SK-N-SH (cell line): ENCODE measurements around the gene MAP1LC3C.

ENCODE experiments used
- NFIC ChIP-seq: IDR thresholded peaks from 2 replicates; pipeline ENCODE4 v1.4.0; 2012; ENCODE audit warnings: borderline replicate concordance
- PBX3 ChIP-seq: IDR thresholded peaks from 2 replicates; pipeline ENCODE4; 2012
- TF ChIP-seq, protein P1 (sequence below): fragments of 200-600 bp; sonication (generic); IDR thresholded peaks from 2 replicates; pipeline ENCODE4 v1.6.1; 2017; ENCODE audit warnings: antibody characterized with exemption, mild to moderate bottlenecking, moderate library complexity

GRCh38 chr1:242034392-242034791, 35.5 kb upstream of the MAP1LC3C start:
- TF ChIP-seq, protein P1, sequence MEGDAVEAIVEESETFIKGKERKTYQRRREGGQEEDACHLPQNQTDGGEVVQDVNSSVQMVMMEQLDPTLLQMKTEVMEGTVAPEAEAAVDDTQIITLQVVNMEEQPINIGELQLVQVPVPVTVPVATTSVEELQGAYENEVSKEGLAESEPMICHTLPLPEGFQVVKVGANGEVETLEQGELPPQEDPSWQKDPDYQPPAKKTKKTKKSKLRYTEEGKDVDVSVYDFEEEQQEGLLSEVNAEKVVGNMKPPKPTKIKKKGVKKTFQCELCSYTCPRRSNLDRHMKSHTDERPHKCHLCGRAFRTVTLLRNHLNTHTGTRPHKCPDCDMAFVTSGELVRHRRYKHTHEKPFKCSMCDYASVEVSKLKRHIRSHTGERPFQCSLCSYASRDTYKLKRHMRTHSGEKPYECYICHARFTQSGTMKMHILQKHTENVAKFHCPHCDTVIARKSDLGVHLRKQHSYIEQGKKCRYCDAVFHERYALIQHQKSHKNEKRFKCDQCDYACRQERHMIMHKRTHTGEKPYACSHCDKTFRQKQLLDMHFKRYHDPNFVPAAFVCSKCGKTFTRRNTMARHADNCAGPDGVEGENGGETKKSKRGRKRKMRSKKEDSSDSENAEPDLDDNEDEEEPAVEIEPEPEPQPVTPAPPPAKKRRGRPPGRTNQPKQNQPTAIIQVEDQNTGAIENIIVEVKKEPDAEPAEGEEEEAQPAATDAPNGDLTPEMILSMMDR, result no peak
- TF ChIP-seq PBX3 (no peak), NFIC (no peak)
